ENCODE results near the gene ST6GALNAC5.

ST6GALNAC5 gene

DNA sequence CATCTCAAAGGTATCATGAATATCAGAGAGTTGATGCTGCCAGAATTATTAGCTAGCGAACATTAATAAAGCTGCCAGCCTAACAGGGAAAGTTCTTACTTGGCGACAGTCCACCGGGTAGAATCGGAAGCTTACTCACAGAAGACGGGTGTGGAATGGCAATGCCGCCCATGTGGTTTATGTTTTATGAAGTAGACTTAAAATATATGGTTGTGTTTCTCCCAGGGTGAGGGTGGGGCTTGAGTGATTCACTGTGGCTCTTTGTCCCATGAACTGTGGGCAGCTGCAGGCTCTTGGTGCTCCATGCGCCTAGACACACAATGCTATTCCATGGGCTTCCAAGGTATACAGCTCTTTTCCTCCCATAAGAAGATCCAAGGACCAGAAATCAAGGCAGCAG is 189.2 kb downstream of the ST6GALNAC5 start:
- no peak for DNase-seq

GRCh38 chr1:77057994-77058585 is 190.8 kb downstream of the ST6GALNAC5 start:
- no peak for DNase-seq

DNA sequence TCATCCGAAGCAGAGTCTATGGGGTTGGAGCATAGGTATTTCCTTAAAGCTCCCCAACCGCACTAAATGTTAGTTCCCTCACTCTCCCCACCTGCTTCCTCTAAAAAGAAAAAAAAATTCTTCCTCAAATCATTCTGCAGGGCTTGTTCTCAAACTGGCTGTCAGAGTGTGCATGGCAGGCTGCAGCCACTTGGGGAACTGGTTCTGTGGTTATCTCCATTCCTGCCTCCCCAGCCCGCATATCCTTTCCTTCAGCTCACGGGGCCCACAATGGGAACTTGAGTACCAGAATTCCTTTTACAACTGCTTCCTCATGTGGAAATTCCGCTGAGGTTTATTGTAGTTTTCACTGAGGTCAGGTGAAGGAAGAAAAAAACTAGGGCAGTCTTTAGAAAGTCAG is 192.7 kb downstream of the ST6GALNAC5 start:
- no peak for DNase-seq

GRCh38 chr1:77061162-77061561 is 193.9 kb downstream of the ST6GALNAC5 start:
- no peak for DNase-seq

GRCh38 chr1:77063118-77063517 is 195.8 kb downstream of the ST6GALNAC5 start:
- no peak for DNase-seq

- no peak for DNase-seq
Measured at GRCh38 chr1:77064246-77064645, 197.0 kb downstream of the ST6GALNAC5 start.

- no peak for DNase-seq
Measured at GRCh38 chr1:77065693-77066342, 198.5 kb downstream of the ST6GALNAC5 start.

DNA sequence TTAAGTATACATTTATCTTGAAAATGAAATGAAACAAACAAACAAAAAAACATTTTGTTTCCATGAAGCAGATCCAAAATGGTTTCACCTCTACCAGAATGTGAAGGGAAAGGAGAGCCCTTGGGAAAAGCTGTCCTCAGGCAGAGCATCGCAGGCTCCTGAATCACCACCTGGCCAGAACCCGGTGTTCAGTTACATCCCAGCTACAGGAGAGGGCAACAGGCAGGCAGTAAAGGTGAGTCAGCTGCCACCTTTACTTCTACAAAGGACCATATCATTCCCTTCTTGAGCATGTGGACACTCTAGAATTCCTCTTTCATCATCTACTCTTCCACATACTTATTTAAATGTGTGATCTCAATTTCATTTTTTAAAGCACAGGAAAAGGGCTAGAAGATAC is 200.7 kb downstream of the ST6GALNAC5 start:
- DNase-seq, result no peak

GRCh38 chr1:77076759-77077158 is 209.5 kb downstream of the ST6GALNAC5 start:
- no peak for DNase-seq

DNA sequence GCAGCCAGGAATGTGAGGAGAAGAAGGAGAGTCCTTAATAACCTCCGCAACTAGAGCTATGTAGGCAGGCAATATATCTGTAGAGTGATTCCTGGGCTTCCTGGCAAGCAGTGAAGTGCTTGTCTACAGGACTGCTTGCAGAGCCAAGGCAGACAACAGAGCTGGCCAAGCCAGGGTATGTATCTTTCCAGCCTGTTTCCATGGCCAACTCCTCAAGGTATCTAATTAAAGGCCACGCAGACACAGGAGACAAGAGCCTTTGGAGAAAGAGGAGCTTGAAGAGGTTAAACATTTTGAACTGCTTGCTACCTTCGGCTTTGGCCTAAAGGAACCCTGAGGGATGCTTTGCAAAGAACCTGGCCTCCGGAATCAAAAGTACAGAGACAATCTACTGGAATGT is 214.6 kb downstream of the ST6GALNAC5 start:
- DNase-seq, result no peak

- no peak for DNase-seq
Measured at GRCh38 chr1:77084457-77084856, 217.2 kb downstream of the ST6GALNAC5 start.

DNA sequence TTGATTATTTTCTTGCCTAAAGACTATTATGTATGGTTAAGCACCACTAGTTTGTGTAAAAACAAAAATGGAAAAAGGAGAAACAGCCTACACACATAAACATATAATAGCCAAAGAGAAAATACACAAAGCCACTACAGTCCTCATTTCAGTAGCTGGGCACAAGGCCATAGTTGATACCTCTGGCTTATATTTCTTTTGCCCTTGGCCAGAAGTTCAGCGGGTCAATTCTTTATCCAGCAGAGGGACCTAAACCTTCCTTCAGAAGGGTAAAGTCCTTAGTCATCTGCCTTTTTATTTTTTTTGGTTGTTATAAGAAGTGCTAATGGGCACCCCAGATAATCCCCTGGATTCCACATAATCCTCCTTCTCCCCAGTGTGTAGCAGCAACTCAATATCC is 217.8 kb downstream of the ST6GALNAC5 start:
- no peak for DNase-seq

- DNase-seq, result no peak
Measured at GRCh38 chr1:77089756-77090155, 222.5 kb downstream of the ST6GALNAC5 start.

DNA sequence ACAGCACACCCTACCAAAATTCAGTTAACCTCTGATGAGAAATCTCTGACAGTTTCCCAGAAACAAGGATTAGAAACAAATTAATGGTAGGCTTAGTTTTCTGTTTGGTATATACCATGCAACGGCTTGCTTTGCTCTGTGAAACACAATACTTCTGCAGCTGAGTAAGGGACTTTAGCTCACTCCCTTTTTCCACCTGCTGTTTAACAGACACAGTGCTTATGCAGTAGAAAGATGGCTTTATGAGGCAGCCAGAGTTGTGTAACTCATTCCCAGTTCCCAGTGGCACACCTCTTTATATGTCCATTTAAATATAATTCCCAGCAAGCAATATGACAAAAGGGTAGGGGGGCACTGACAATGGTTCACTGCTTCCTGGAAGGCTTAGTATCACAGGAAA is 228.0 kb downstream of the ST6GALNAC5 start:
- no peak for DNase-seq

- DNase-seq, result no peak
Measured at GRCh38 chr1:77096496-77097255, 229.4 kb downstream of the ST6GALNAC5 start.

GRCh38 chr1:77100875-77101274 is 233.6 kb downstream of the ST6GALNAC5 start:
- no peak for DNase-seq

- no peak for DNase-seq
Measured at GRCh38 chr1:77103486-77103885, 236.2 kb downstream of the ST6GALNAC5 start.

DNA sequence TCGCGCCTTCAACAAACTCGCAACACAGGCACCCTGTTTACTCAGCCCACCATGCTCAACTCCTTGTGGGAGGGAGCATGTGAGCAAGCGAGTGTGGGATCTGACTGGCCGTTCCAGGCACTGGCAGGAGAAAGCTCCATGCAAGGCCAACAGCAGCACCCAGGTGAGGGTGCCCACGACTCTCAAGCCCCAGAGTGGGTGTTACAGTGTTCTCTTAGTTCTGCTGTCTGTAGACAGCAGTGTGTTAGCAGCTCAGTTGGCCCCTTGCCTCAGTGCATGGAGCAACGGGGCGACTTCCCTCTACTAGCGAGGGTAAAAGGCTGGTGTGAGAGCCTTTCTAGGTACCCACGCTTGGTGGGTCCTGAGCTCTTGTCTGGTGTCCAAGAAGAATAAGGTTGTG is 237.4 kb downstream of the ST6GALNAC5 start:
- DNase-seq, result no peak

Measured in NCI-H1694 (cell line).